ENCODE data around the gene RNF212. TPM values are rescaled to one million over a fixed set of nuclear protein-coding genes. Genes with fewer than 3 reads are reported as not detected.

RNF212 gene
- total RNA-seq, 1 experiment from 2014 or later: not detected

GRCh38 chr4:1115528-1116293, 2.3 kb upstream of the RNF212 start:
- Mint-ChIP-seq H3K9me3 (ENCODE audit: unreplicated experiment) (no peaks in the 10 kb centered on the region), H3K4me3 (ENCODE audit: unreplicated experiment) (no peak overlapping the region), H3K27ac (ENCODE audit: unreplicated experiment) (no peak overlapping the region), H3K36me3 (ENCODE audit: insufficient read depth, unreplicated experiment) (no peaks in the 10 kb centered on the region), H3K27me3 (ENCODE audit: insufficient read depth, unreplicated experiment) (peaks cover 4% of the 10 kb centered on the region), H3K4me1 (ENCODE audit: low read depth, unreplicated experiment) (peaks cover 5% of the 10 kb centered on the region)
- CTCF ChIA-PET: no interaction called here
- BruUV-seq (replicated peaks): no TSS peak
- Histone ChIP-seq H3K4me1 (0 out of 2 replicates have a peak, but pooled peaks cover 4% of the 10 kb centered on the region), H3K4me3 (ENCODE audit: low read depth, low read length) (no peak overlapping the region), H3K36me3 (ENCODE audit: control insufficient read depth, insufficient read depth, low read length) (no peaks in the 10 kb centered on the region), H3K27me3 (replicated peaks; ENCODE audit: control insufficient read depth, insufficient read depth, low read length) (no peaks in the 10 kb centered on the region), H3K9me3 (no peaks in the 10 kb centered on the region)
- intact Hi-C loops (cut with micrococcal nuclease; ENCODE audit: unreplicated experiment): no loop called here
- POLR2A ChIA-PET: no interaction called here
- no peak for TF ChIP-seq CTCF (IDR thresholded peaks at IDR 0.05; ENCODE audit: insufficient read depth in 1 of 2, low read depth in 1 of 2, low read length in 1 of 2, severe bottlenecking in 1 of 2, unreplicated experiment in 1 of 2)
- DNase-seq: no peak

GRCh38 chr4:1112821-1113182, 562 bp downstream of the RNF212 start:
- Histone ChIP-seq H3K4me1 (peaks cover 13% of the 10 kb centered on the region), H3K27me3 (replicated peaks; ENCODE audit: control insufficient read depth, insufficient read depth, low read length) (no peaks in the 10 kb centered on the region), H3K9me3 (no peaks in the 10 kb centered on the region), H3K36me3 (ENCODE audit: control insufficient read depth, insufficient read depth, low read length) (no peaks in the 10 kb centered on the region), H3K4me3 (ENCODE audit: low read depth, low read length) (no peak overlapping the region)
- intact Hi-C loops (cut with micrococcal nuclease; ENCODE audit: unreplicated experiment): no loop called here
- POLR2A ChIA-PET: no interaction called here
- Mint-ChIP-seq H3K27me3 (ENCODE audit: insufficient read depth, unreplicated experiment) (no peaks in the 10 kb centered on the region), H3K4me1 (ENCODE audit: low read depth, unreplicated experiment) (peaks cover 17% of the 10 kb centered on the region), H3K4me3 (ENCODE audit: unreplicated experiment) (no peak overlapping the region), H3K9me3 (ENCODE audit: unreplicated experiment) (no peaks in the 10 kb centered on the region), H3K27ac (ENCODE audit: unreplicated experiment) (no peak overlapping the region), H3K36me3 (ENCODE audit: insufficient read depth, unreplicated experiment) (no peaks in the 10 kb centered on the region)
- no peak for DNase-seq
- CTCF ChIA-PET: no interaction called here
- TF ChIP-seq CTCF (IDR thresholded peaks at IDR 0.05; ENCODE audit: insufficient read depth in 1 of 2, low read depth in 1 of 2, low read length in 1 of 2, severe bottlenecking in 1 of 2, unreplicated experiment in 1 of 2): no peak
- BruUV-seq (replicated peaks): no TSS peak

GRCh38 chr4:1112174-1112820, 1.1 kb downstream of the RNF212 start:
- Histone ChIP-seq H3K36me3 (ENCODE audit: control insufficient read depth, insufficient read depth, low read length) (no peaks in the 10 kb centered on the region), H3K27me3 (replicated peaks; ENCODE audit: control insufficient read depth, insufficient read depth, low read length) (no peaks in the 10 kb centered on the region), H3K4me3 (ENCODE audit: low read depth, low read length) (no peak overlapping the region), H3K4me1 (peaks cover 13% of the 10 kb centered on the region), H3K9me3 (no peaks in the 10 kb centered on the region)
- no peaks in the 10 kb centered on the region for H3K27me3 Mint-ChIP-seq (ENCODE audit: insufficient read depth, unreplicated experiment)
- H3K9me3 Mint-ChIP-seq (ENCODE audit: unreplicated experiment): no peaks in the 10 kb centered on the region
- no peak overlapping the region for H3K27ac Mint-ChIP-seq (ENCODE audit: unreplicated experiment)
- no peaks in the 10 kb centered on the region for H3K36me3 Mint-ChIP-seq (ENCODE audit: insufficient read depth, unreplicated experiment)
- intact Hi-C loops (cut with micrococcal nuclease; ENCODE audit: unreplicated experiment): no loop called here
- TF ChIP-seq CTCF (IDR thresholded peaks at IDR 0.05; ENCODE audit: insufficient read depth in 1 of 2, low read depth in 1 of 2, low read length in 1 of 2, severe bottlenecking in 1 of 2, unreplicated experiment in 1 of 2): no peak
- no peak for DNase-seq
- CTCF ChIA-PET: interaction anchor here (0.6 kb wide), 1 partner anchor 175 kb away, joined by 3 read pairs; no protein-coding TSS in a partner anchor
- H3K4me1 Mint-ChIP-seq (ENCODE audit: low read depth, unreplicated experiment): peaks cover 17% of the 10 kb centered on the region
- no TSS peak for BruUV-seq (replicated peaks)
- POLR2A ChIA-PET: no interaction called here
- H3K4me3 Mint-ChIP-seq (ENCODE audit: unreplicated experiment): no peak overlapping the region
